Heart left ventricle (tissue), 13 donors: Measurements from ENCODE around the gene HAUS2.

Experiments
- POLR2A ChIP-seq, 2 donors: fragments of 450-650 bp; IDR thresholded peaks; one replicate each; pipeline ENCODE4 v1.6.1; 2017; ENCODE audit warnings: antibody characterized with exemption in 2 of 2, mild to moderate bottlenecking in 2 of 2, moderate library complexity in 2 of 2
- TF ChIP-seq, protein P1 (sequence below), 12 donors: fragments of 200-600 bp; sonication (generic) in 4 of 12; IDR thresholded peaks; one replicate each; pipeline versions ENCODE4 v1.5.0 to v1.8.0; 2018 to 2022; ENCODE audit warnings: antibody characterized with exemption in 12 of 12, mild to moderate bottlenecking in 5 of 12
- donor health status: ischemic (EF 13 %, LVEDD 7.1; RV severe dilation, severe dysfunction).
- donor health status: DM: no; HTN: yes; CAD: no.
- donor health status: DM: no; HTN: no; CAD: no.
- donor health status: ischemic (EF 25% LVEDD 6.9; RV normal size, moderate dysfunction).
- donor health status: ischemic (EF 25% LVEDD 5.7; RV mildly dilated, moderate dysfunction).
- donor health status: ischemic (EF 35%, LVEDD 5.7; RV mildly dilated, moderate dysfunction).
- donor health status: nonischemic (EF 11% LVEDD 7.7; RV severe dilation, severe dysfunction).
- donor health status: DM: yes; HTN: yes; CAD: no.
- donor health status: PGD.
- donor health status: ischemic (EF 29% LVEDD 5.4; RV normal size, mild dysfunction).
- donor health status: nonischemic (EF 23%, LVEDD 6.1; RV moderate dilation, normal function).

DNA sequence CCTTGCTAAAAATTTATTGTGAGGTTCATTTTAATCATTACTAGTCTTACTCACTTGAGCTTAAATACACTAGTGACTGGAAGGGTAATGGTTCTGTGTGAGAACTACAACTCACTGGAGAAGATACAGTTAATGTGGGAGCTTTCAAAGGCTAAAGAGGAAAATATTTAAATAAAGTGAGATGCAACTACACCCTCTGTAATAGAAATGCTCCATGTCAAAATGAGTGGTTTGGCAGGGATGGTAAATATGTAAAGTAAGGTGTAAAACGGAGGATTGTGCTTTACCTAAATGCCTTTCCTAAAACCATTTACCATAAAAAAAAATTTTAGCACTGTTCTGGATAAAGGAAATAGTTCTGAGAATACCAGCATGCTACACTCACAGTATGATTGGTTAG is 15.4 kb upstream of the HAUS2 start:
- TF ChIP-seq, protein P1, sequence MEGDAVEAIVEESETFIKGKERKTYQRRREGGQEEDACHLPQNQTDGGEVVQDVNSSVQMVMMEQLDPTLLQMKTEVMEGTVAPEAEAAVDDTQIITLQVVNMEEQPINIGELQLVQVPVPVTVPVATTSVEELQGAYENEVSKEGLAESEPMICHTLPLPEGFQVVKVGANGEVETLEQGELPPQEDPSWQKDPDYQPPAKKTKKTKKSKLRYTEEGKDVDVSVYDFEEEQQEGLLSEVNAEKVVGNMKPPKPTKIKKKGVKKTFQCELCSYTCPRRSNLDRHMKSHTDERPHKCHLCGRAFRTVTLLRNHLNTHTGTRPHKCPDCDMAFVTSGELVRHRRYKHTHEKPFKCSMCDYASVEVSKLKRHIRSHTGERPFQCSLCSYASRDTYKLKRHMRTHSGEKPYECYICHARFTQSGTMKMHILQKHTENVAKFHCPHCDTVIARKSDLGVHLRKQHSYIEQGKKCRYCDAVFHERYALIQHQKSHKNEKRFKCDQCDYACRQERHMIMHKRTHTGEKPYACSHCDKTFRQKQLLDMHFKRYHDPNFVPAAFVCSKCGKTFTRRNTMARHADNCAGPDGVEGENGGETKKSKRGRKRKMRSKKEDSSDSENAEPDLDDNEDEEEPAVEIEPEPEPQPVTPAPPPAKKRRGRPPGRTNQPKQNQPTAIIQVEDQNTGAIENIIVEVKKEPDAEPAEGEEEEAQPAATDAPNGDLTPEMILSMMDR (IDR thresholded peaks at IDR 0.05): no peak
- no peak for TF ChIP-seq POLR2A (IDR thresholded peaks at IDR 0.05)
